Breast epithelium (tissue), 4 donors: ENCODE data around the gene ODAD3. TPM values are rescaled to one million over a fixed set of nuclear protein-coding genes. Genes with fewer than 3 reads are reported as not detected.

Source experiments
- DNase-seq, 2 donors: peaks; one replicate each; pipeline ENCODE4 v3.0.0-alpha.2; 2019; ENCODE audit warnings: low spot score in 2 of 2
- H3K27ac ChIP-seq, 2 donors: fragments of 200-600 bp; sonication (generic) in 1 of 2; one replicate each; pipeline ENCODE4 v1.5.1; 2016 to 2019; ENCODE audit warnings: mild to moderate bottlenecking in 1 of 2
- H3K27me3 ChIP-seq, 2 donors: fragments of 200-600 bp; sonication (generic) in 1 of 2; one replicate each; pipeline versions ENCODE4 v1.5.1 to v1.6.0; 2017 to 2019; ENCODE audit warnings: control low read depth in 1 of 2, mild to moderate bottlenecking in 1 of 2
- H3K36me3 ChIP-seq: fragments of 200-600 bp; one replicate; pipeline ENCODE4 v1.5.1; 2019
- H3K4me1 ChIP-seq, 2 donors: fragments of 200-600 bp; sonication (generic); one replicate each; pipeline ENCODE4 v1.5.1; 2016 to 2019; ENCODE audit warnings: control low read depth in 1 of 2
- H3K4me3 ChIP-seq, 3 donors: fragments of 200-600 bp; sonication (generic); 1 replicate in 2 of 3; 2 replicates in 1 of 3; pipeline ENCODE4 v1.5.1; 2016 to 2019; ENCODE audit warnings: mild to moderate bottlenecking in 3 of 3, moderate library complexity in 2 of 3
- H3K9me3 ChIP-seq, 2 donors: fragments of 200-600 bp; sonication (generic) in 1 of 2; one replicate each; pipeline ENCODE4 v1.5.1; 2016 to 2019; ENCODE audit warnings: control low read depth in 1 of 2
- POLR2A ChIP-seq: fragments of 450-650 bp; IDR thresholded peaks from one replicate; pipeline ENCODE4 v1.6.1; 2016; ENCODE audit warnings: antibody characterized with exemption, mild to moderate bottlenecking, moderate library complexity
- POLR2AphosphoS5 ChIP-seq, 3 donors: sonication (generic); formaldehyde crosslinking; IDR thresholded peaks; one replicate each; pipeline ENCODE4 v1.6.1; 2017; ENCODE audit warnings: antibody characterized with exemption in 3 of 3
- intact Hi-C: fragments of 100-400 bp; cut with DNase I; formaldehyde crosslinking; loops from one replicate; pipeline ENCODE4 v1.15.1; 2023; ENCODE audit warnings: low total_unique reads
- total RNA-seq, 3 donors: library from RNA; depleted of rRNA; stranded (reverse); fragments of >200 nt; gene quantifications; one replicate each; pipeline ENCODE4 v1.1.0, GENCODE V29; 2016
- TF ChIP-seq, protein P1 (sequence below), 3 donors: fragments of 450-650 bp; IDR thresholded peaks; one replicate each; pipeline ENCODE4 v1.5.1; 2016 to 2017; ENCODE audit warnings: antibody characterized with exemption in 3 of 3, mild to moderate bottlenecking in 3 of 3, moderate library complexity in 3 of 3

ODAD3 gene
- total RNA-seq, 3 donors from 2014 or later = 0.33 to 0.59 TPM; not detected in 1

DNA sequence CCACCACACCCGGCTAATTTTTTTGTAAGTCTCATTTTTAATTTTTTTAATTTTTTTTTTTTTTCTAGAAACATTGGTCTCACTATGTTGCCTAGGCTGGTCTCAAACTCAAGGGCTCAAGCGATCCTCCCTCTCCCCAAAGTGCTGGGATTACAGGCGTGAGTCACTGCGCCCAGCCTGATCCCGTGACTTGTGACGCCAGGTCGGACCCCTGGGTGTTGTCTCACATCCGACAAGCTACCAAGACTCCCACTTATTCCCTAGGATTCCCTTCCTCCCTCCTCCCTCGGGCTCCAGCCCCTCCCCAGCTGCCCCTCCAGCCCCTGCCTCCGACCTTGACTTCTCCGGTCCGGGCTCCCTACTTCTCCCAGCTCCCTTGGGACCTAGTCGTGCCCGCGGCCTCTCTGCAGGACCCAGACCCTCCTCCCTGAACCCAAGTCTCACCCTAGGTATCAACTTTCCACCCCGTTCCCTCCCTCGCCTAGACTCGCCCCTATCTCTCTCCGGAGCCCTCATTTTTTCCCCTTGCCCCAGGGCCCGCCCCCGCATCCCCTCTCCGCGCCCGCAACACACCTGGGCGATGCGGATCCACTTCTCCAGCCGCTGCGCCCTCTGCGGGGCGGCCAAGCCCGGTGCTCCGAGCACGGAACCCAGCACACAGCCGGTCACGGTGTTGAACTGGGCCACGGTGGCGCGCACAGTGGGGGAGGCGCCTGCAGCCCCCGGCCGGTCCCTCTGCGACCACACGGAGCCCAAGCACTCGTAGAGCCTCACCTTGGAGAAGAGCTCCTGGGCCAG, 28.9 kb downstream of the ODAD3 start:
- no peak for TF ChIP-seq POLR2A
- TF ChIP-seq, protein P1, sequence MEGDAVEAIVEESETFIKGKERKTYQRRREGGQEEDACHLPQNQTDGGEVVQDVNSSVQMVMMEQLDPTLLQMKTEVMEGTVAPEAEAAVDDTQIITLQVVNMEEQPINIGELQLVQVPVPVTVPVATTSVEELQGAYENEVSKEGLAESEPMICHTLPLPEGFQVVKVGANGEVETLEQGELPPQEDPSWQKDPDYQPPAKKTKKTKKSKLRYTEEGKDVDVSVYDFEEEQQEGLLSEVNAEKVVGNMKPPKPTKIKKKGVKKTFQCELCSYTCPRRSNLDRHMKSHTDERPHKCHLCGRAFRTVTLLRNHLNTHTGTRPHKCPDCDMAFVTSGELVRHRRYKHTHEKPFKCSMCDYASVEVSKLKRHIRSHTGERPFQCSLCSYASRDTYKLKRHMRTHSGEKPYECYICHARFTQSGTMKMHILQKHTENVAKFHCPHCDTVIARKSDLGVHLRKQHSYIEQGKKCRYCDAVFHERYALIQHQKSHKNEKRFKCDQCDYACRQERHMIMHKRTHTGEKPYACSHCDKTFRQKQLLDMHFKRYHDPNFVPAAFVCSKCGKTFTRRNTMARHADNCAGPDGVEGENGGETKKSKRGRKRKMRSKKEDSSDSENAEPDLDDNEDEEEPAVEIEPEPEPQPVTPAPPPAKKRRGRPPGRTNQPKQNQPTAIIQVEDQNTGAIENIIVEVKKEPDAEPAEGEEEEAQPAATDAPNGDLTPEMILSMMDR (IDR thresholded peaks at IDR 0.05) = peak in 2 of 3 donors; percentile 13 to 55
- TF ChIP-seq POLR2AphosphoS5 (IDR thresholded peaks at IDR 0.05) = peak in 1 of 3 donors; percentile 23
- no peak overlapping the region for H3K27ac ChIP-seq
- intact Hi-C loops = no loop called here

GRCh38 chr19:11404588-11405222, 30.2 kb downstream of the ODAD3 start:
- Histone ChIP-seq H3K4me3 (no peak overlapping the region), H3K27me3 (no peaks in the 10 kb centered on the region), H3K4me1 (no peaks in the 10 kb centered on the region), H3K9me3 (no peaks in the 10 kb centered on the region), H3K27ac (no peak overlapping the region), H3K36me3 (no peaks in the 10 kb centered on the region)
- TF ChIP-seq POLR2AphosphoS5 (IDR thresholded peaks at IDR 0.05) (no peak), POLR2A (no peak)
- TF ChIP-seq, protein P1 (IDR thresholded peaks at IDR 0.05) = no peak
- intact Hi-C loops = no loop called here
- no peak for DNase-seq

More for the DNA sequence above, 28.9 kb downstream of the ODAD3 start:
- no peaks in the 10 kb centered on the region for H3K9me3 ChIP-seq
- no peaks in the 10 kb centered on the region for H3K36me3 ChIP-seq
- peak overlapping the region in 2 of 3 donors; percentile 37 to 49 for H3K4me3 ChIP-seq
- H3K27me3 ChIP-seq = no peaks in the 10 kb centered on the region
- no peak for DNase-seq
- no peaks in the 10 kb centered on the region for H3K4me1 ChIP-seq

- Histone ChIP-seq H3K36me3 (no peaks in the 10 kb centered on the region), H3K4me3 (no peak overlapping the region), H3K9me3 (no peaks in the 10 kb centered on the region), H3K27ac (no peak overlapping the region), H3K4me1 (no peaks in the 10 kb centered on the region), H3K27me3 (no peaks in the 10 kb centered on the region)
- no peak for DNase-seq
- TF ChIP-seq POLR2AphosphoS5 (IDR thresholded peaks at IDR 0.05) = no peak
- no peak for TF ChIP-seq POLR2A
- TF ChIP-seq, protein P1 (IDR thresholded peaks at IDR 0.05) = no peak
- intact Hi-C loops = no loop called here
These were observed 32.9 kb downstream of the ODAD3 start for GRCh38 chr19:11401808-11402543.

GRCh38 chr19:11400798-11401197, 34.1 kb downstream of the ODAD3 start:
- TF ChIP-seq POLR2A = no peak
- TF ChIP-seq POLR2AphosphoS5 (IDR thresholded peaks at IDR 0.05) = no peak
- TF ChIP-seq, protein P1 (IDR thresholded peaks at IDR 0.05) = no peak
- Histone ChIP-seq H3K27me3 (no peaks in the 10 kb centered on the region), H3K27ac (no peak overlapping the region), H3K9me3 (no peaks in the 10 kb centered on the region), H3K36me3 (no peaks in the 10 kb centered on the region), H3K4me3 (no peak overlapping the region), H3K4me1 (no peaks in the 10 kb centered on the region)
- intact Hi-C loops = no loop called here
- DNase-seq = no peak
